HepG2 (cell line): ENCODE measurements around the gene AP1G1. TPM values are rescaled to one million over a fixed set of nuclear protein-coding genes. Genes with fewer than 3 reads are reported as not detected.

ENCODE experiments used
- BRD4 ChIP-seq: sonication (generic); formaldehyde crosslinking; IDR thresholded peaks from 2 replicates; pipeline ENCODE4 v1.4.0; 2020; ENCODE audit warnings: missing genetic modification reagents
- GFI1 ChIP-seq: sonication (generic); formaldehyde crosslinking; IDR thresholded peaks from 2 replicates; pipeline ENCODE4 v1.5.0; 2020; ENCODE audit warnings: missing genetic modification reagents, mild to moderate bottlenecking, borderline replicate concordance
- IKZF1 ChIP-seq: fragments of 450-650 bp; IDR thresholded peaks from 2 replicates; pipeline ENCODE4 v1.7.1; 2016
- ISL2 ChIP-seq: sonication (generic); formaldehyde crosslinking; IDR thresholded peaks from 2 replicates; pipeline ENCODE4 v1.5.0; 2020; ENCODE audit warnings: missing genetic modification reagents
- KAT7 ChIP-seq: IDR thresholded peaks from 2 replicates; pipeline ENCODE4 v1.6.1; 2018; ENCODE audit warnings: borderline replicate concordance, missing compliant biosample characterization
- MIER3 ChIP-seq: IDR thresholded peaks from 2 replicates; pipeline ENCODE4 v1.6.1; 2016; ENCODE audit warnings: missing compliant biosample characterization, borderline replicate concordance
- POLR2AphosphoS5 ChIP-seq: IDR thresholded peaks from 2 replicates; pipeline ENCODE4 v1.6.1; 2012; ENCODE audit warnings: low read depth, low read length
- RAD51 ChIP-seq: fragments of 450-650 bp; IDR thresholded peaks from 2 replicates; pipeline ENCODE4 v1.6.1; 2016; ENCODE audit warnings: borderline replicate concordance
- SAP130 ChIP-seq: IDR thresholded peaks from 2 replicates; pipeline ENCODE4 v1.6.1; 2016; ENCODE audit warnings: low read depth
- STAT5B ChIP-seq: sonication (generic); formaldehyde crosslinking; IDR thresholded peaks from 2 replicates; pipeline ENCODE4 v1.4.0; 2020; ENCODE audit warnings: missing genetic modification reagents
- TAF15 ChIP-seq: fragments of 200-400 bp; formaldehyde crosslinking; IDR thresholded peaks from one replicate; pipeline ENCODE4 v1.6.1; 2018; ENCODE audit warnings: mild to moderate bottlenecking, low read depth, low read length; ENCODE audit not compliant: poor library complexity, severe bottlenecking
- YEATS4 ChIP-seq: sonication (generic); formaldehyde crosslinking; IDR thresholded peaks from 2 replicates; pipeline ENCODE4 v1.4.0; 2020; ENCODE audit warnings: missing genetic modification reagents, borderline replicate concordance
- ZBTB42 ChIP-seq: sonication (generic); formaldehyde crosslinking; IDR thresholded peaks from 2 replicates; pipeline ENCODE4 v1.5.0; 2020; ENCODE audit warnings: mild to moderate bottlenecking, missing genetic modification reagents
- ZNF451 ChIP-seq: sonication (generic); formaldehyde crosslinking; IDR thresholded peaks from 2 replicates; pipeline ENCODE4 v1.5.0; 2020; ENCODE audit warnings: mild to moderate bottlenecking, missing genetic modification reagents
- ZNF616 ChIP-seq: sonication (generic); formaldehyde crosslinking; IDR thresholded peaks from 2 replicates; pipeline ENCODE4 v1.5.0; 2020; ENCODE audit warnings: low read depth, mild to moderate bottlenecking, missing genetic modification reagents
- ZNF672 ChIP-seq: sonication (generic); formaldehyde crosslinking; IDR thresholded peaks from 2 replicates; pipeline ENCODE4 v1.8.1; 2022; ENCODE audit warnings: missing genetic modification reagents
- ZNF713 ChIP-seq: sonication (generic); formaldehyde crosslinking; IDR thresholded peaks from 2 replicates; pipeline ENCODE4 v1.4.0; 2020; ENCODE audit warnings: mild to moderate bottlenecking, missing genetic modification reagents
- ZNF775 ChIP-seq: sonication (generic); formaldehyde crosslinking; IDR thresholded peaks from 2 replicates; pipeline ENCODE4 v1.4.0; 2020; ENCODE audit warnings: missing genetic modification reagents, mild to moderate bottlenecking, moderate library complexity, borderline replicate concordance
- polyA plus RNA-seq, 8 experiments: library from polyadenylated mRNA; depleted of rRNA in 3 of 8; stranded (reverse) in 7 of 8; unstranded in 1 of 8; fragments of >200 nt; fragmentation: Illumina TruSeq in 4 of 8; extraction: Trizol in 4 of 8; gene quantifications; 2 replicates each; pipeline versions ENCODE4 v1.2.1 to v1.2.3, GENCODE V29; 2011 to 2016; ENCODE audit warnings: low read depth in 4 of 8, missing spikeins in 1 of 8, mixed read lengths in 1 of 8; ENCODE audit not compliant: insufficient read depth in 1 of 8
- total RNA-seq, 5 experiments: library from RNA; depleted of rRNA; stranded (reverse); fragments of >200 nt; fragmentation: Illumina TruSeq; extraction: Trizol; gene quantifications; 2 replicates each; pipeline ENCODE4 v1.2.3, GENCODE V29; 2016; ENCODE audit warnings: low read depth in 1 of 5
- TF ChIP-seq, protein P1 (sequence below): sonication (generic); formaldehyde crosslinking; IDR thresholded peaks from 2 replicates; pipeline ENCODE4 v1.5.0; 2020; ENCODE audit warnings: mild to moderate bottlenecking, missing genetic modification reagents, moderate library complexity
- TF ChIP-seq, protein P2 (sequence below): fragments of 450-650 bp; IDR thresholded peaks from 2 replicates; pipeline ENCODE4 v1.6.1; 2017; ENCODE audit warnings: mild to moderate bottlenecking
- TF ChIP-seq, protein P3 (sequence below), 2 experiments: fragments of 450-650 bp in 1 of 2; sonication (generic) in 1 of 2; formaldehyde crosslinking; IDR thresholded peaks; 2 replicates each; pipeline versions ENCODE4 v1.5.0 to v1.8.0; 2020 to 2022; ENCODE audit warnings: mild to moderate bottlenecking in 1 of 2, missing genetic modification reagents in 1 of 2
- TF ChIP-seq, protein P4 (sequence below): sonication (generic); formaldehyde crosslinking; IDR thresholded peaks from 2 replicates; pipeline ENCODE4 v1.5.1; 2020; ENCODE audit warnings: mild to moderate bottlenecking, missing genetic modification reagents

The AP1G1 gene
- total and polyA plus RNA-seq, 2 of the 13 experiments (the other 11 are each of a cell fraction or from before 2014, with no cell fraction given) = 62.2 to 66.2 TPM

DNA sequence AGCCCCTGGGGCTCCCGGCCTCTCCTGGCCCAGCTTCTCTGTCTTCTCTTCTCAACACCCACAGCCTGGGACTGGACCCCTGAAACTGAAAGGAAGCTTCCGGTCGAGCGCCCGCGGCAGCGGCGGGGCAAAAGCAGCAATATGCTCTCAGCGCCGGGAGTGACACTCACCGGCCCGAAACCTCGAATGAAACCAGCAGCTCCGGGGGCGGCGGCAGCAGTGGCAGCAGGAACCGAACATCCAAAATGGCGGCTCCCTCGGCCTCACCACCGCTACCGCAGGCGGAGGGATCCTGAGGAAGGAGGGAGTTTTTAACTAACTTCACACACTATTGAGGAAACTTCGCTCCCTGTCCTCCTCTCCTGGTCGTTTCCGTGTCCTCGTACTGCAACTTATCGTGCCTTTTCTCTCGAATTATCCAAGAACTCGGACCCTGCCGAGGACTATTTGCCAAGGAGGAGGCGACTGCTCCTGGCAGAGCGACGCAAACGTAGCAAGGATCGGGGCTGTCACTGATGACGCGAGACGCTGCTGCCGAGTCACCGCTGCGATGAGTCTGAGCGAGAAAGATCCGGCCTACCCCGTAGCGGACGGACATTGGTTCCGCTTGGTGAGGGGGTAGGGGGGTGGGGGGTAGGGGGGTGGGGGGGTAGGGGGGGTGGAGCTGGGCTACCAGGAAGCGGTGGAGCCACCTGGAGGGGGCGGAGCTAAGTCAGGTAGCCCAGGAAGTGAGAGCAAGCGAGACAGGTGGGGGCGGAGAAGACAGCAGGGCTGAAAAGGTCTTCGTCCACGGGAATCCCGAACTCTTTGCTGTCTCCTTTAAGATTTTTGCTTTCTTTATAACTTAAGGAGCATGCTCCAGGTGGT lies at the start of gene AP1G1 (continued):
- TF ChIP-seq STAT5B (CRISPR knock-in tag) (no peak), POLR2AphosphoS5 (peak; percentile 91), ZNF672 (CRISPR knock-in tag) (no peak), ZNF451 (CRISPR knock-in tag) (peak; percentile 95; the same call in 1 of the 2 replicates), YEATS4 (CRISPR knock-in tag) (peak; percentile 98), ZNF775 (CRISPR knock-in tag) (no peak), RAD51 (no peak), MIER3 (CRISPR knock-in tag) (peak; percentile 55; the same call in 1 of the 2 replicates), ZBTB42 (CRISPR knock-in tag) (peak; percentile 36; the same call in 1 of the 2 replicates), TAF15 (no peak), SAP130 (peak; percentile 91), ZNF616 (no peak; the same call in 1 of the 2 replicates), GFI1 (0 out of 2 replicates have a peak, but pooled peaks have one; percentile 51), IKZF1 (no peak), ISL2 (CRISPR knock-in tag) (peak; percentile 77), ZNF713 (CRISPR knock-in tag) (no peak), KAT7 (CRISPR knock-in tag) (peak; percentile 99), BRD4 (peak; percentile 99)
- TF ChIP-seq, protein P1, sequence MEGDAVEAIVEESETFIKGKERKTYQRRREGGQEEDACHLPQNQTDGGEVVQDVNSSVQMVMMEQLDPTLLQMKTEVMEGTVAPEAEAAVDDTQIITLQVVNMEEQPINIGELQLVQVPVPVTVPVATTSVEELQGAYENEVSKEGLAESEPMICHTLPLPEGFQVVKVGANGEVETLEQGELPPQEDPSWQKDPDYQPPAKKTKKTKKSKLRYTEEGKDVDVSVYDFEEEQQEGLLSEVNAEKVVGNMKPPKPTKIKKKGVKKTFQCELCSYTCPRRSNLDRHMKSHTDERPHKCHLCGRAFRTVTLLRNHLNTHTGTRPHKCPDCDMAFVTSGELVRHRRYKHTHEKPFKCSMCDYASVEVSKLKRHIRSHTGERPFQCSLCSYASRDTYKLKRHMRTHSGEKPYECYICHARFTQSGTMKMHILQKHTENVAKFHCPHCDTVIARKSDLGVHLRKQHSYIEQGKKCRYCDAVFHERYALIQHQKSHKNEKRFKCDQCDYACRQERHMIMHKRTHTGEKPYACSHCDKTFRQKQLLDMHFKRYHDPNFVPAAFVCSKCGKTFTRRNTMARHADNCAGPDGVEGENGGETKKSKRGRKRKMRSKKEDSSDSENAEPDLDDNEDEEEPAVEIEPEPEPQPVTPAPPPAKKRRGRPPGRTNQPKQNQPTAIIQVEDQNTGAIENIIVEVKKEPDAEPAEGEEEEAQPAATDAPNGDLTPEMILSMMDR (CRISPR knock-in tag) = peak; percentile 10; the same call in 1 of the 2 replicates
- TF ChIP-seq, protein P2, sequence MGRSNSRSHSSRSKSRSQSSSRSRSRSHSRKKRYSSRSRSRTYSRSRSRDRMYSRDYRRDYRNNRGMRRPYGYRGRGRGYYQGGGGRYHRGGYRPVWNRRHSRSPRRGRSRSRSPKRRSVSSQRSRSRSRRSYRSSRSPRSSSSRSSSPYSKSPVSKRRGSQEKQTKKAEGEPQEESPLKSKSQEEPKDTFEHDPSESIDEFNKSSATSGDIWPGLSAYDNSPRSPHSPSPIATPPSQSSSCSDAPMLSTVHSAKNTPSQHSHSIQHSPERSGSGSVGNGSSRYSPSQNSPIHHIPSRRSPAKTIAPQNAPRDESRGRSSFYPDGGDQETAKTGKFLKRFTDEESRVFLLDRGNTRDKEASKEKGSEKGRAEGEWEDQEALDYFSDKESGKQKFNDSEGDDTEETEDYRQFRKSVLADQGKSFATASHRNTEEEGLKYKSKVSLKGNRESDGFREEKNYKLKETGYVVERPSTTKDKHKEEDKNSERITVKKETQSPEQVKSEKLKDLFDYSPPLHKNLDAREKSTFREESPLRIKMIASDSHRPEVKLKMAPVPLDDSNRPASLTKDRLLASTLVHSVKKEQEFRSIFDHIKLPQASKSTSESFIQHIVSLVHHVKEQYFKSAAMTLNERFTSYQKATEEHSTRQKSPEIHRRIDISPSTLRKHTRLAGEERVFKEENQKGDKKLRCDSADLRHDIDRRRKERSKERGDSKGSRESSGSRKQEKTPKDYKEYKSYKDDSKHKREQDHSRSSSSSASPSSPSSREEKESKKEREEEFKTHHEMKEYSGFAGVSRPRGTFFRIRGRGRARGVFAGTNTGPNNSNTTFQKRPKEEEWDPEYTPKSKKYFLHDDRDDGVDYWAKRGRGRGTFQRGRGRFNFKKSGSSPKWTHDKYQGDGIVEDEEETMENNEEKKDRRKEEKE = no peak
- TF ChIP-seq, protein P3, sequence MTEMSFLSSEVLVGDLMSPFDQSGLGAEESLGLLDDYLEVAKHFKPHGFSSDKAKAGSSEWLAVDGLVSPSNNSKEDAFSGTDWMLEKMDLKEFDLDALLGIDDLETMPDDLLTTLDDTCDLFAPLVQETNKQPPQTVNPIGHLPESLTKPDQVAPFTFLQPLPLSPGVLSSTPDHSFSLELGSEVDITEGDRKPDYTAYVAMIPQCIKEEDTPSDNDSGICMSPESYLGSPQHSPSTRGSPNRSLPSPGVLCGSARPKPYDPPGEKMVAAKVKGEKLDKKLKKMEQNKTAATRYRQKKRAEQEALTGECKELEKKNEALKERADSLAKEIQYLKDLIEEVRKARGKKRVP (CRISPR knock-in tag; IDR thresholded peaks at IDR 0.05) = peak in 1 of 2 experiments; percentile 24; a peak in 1 of 4 replicates
- TF ChIP-seq, protein P4, sequence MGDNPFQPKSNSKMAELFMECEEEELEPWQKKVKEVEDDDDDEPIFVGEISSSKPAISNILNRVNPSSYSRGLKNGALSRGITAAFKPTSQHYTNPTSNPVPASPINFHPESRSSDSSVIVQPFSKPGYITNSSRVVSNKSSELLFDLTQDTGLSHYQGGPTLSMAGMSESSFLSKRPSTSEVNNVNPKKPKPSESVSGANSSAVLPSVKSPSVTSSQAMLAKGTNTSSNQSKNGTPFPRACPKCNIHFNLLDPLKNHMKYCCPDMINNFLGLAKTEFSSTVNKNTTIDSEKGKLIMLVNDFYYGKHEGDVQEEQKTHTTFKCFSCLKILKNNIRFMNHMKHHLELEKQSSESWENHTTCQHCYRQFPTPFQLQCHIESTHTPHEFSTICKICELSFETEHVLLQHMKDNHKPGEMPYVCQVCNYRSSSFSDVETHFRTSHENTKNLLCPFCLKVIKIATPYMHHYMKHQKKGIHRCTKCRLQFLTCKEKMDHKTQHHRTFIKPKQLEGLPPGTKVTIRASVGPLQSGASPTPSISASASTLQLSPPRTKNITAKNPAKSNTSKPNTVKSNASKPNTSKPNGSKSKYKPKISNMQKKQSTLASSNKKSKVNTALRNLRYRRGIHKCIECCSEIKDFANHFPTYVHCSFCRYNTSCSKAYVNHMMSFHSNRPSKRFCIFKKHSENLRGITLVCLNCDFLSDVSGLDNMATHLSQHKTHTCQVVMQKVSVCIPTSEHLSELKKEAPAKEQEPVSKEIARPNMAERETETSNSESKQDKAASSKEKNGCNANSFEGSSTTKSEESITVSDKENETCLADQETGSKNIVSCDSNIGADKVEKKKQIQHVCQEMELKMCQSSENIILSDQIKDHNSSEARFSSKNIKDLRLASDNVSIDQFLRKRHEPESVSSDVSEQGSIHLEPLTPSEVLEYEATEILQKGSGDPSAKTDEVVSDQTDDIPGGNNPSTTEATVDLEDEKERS (CRISPR knock-in tag) = peak; percentile 32; the same call in 1 of the 2 replicates
